WI38 (cell line): ENCODE results near the gene ANKRD10.
"Not testable (repeated sequence)": the region's sequence is repeated elsewhere in the genome, so short reads cannot be mapped to it uniquely, and the experiment has no call there.

ENCODE experiments used
- H3K4me3 ChIP-seq: 2 replicates; pipeline ENCODE4 v1.5.1; 2011; ENCODE audit warnings: low read depth, mild to moderate bottlenecking, control low read depth, low read length
- CTCF ChIP-seq: IDR thresholded peaks from 2 replicates; pipeline ENCODE4 v1.5.1; 2012; ENCODE audit warnings: low read depth, mild to moderate bottlenecking, control low read depth, low read length

ANKRD10 gene

GRCh38 chr13:110850840-110851239, 64.0 kb downstream of the ANKRD10 start:
- no peak for TF ChIP-seq CTCF
- H3K4me3 ChIP-seq, result no peak overlapping the region

GRCh38 chr13:110850006-110850405, 64.9 kb downstream of the ANKRD10 start:
- no peak for TF ChIP-seq CTCF
- no peak overlapping the region for H3K4me3 ChIP-seq

- TF ChIP-seq CTCF, result no peak
- H3K4me3 ChIP-seq, result no peak overlapping the region
These were observed 69.3 kb downstream of the ANKRD10 start for GRCh38 chr13:110845520-110845919.

GRCh38 chr13:110841846-110842245, 73.0 kb downstream of the ANKRD10 start:
- H3K4me3 ChIP-seq, result no peak overlapping the region
- no peak for TF ChIP-seq CTCF

- H3K4me3 ChIP-seq, result no peak overlapping the region
- TF ChIP-seq CTCF, result no peak
These were observed 73.5 kb downstream of the ANKRD10 start for GRCh38 chr13:110841406-110841805.

GRCh38 chr13:110838867-110839538, 75.9 kb downstream of the ANKRD10 start:
- TF ChIP-seq CTCF, result no peak
- no peak overlapping the region for H3K4me3 ChIP-seq

- no peak for TF ChIP-seq CTCF
- no peak overlapping the region for H3K4me3 ChIP-seq
These were observed 76.8 kb downstream of the ANKRD10 start for GRCh38 chr13:110838116-110838515.

GRCh38 chr13:110837397-110838061, 77.3 kb downstream of the ANKRD10 start:
- not testable (repeated sequence) for H3K4me3 ChIP-seq
